NB4 (cell line): Measurements from ENCODE around the gene PEX12.

Experiments
- CTCF ChIP-seq: IDR thresholded peaks from one replicate; pipeline ENCODE4 v1.5.1; 2012; ENCODE audit warnings: low read depth, low read length
- POLR2A ChIP-seq: IDR thresholded peaks from 2 replicates; pipeline ENCODE4 v1.6.1; 2011; ENCODE audit warnings: mild to moderate bottlenecking; ENCODE audit not compliant: insufficient read length; ENCODE audit errors: extremely low read depth

DNA sequence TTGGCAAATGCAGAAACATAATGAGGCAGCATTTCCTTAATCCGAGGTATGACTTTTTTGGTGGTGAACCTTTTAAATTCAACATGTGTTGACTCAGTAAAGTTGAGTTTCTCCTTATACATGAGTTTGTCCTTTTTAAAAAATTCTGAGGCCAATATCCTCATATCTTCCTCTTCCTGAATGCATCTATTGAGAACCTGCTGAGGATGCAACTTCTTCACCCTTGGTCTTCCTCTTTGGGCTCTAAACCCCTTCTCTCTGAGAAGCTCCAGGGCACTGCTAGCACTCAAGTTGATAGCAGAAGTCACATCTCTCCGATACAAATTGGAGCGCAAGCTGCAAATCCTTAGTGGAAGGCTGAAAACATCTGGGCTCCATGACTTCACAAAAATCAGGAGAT is 21.0 kb downstream of the PEX12 start:
- TF ChIP-seq CTCF = no peak
- no peak for TF ChIP-seq POLR2A
